ENCODE results near the gene SGIP1.
A peak's percentile ranks its signal among the peaks of the same experiment; 100 is the strongest.

The SGIP1 gene

GRCh38 chr1:66494482-66494881, 39.5 kb upstream of the SGIP1 start:
- no peak for TF ChIP-seq CTCF (conservative IDR thresholded peaks at IDR 0.05; ENCODE audit: low read depth, low read length)
- H3K4me3 ChIP-seq (ENCODE audit: low read length) = no peak overlapping the region

GRCh38 chr1:66495495-66495894, 38.5 kb upstream of the SGIP1 start:
- TF ChIP-seq CTCF (conservative IDR thresholded peaks at IDR 0.05; ENCODE audit: low read depth, low read length) = no peak
- H3K4me3 ChIP-seq (ENCODE audit: low read length) = no peak overlapping the region
- DNase-seq (ENCODE audit: low read depth) = no peak

More at GRCh38 chr1:66494482-66494881, 39.5 kb upstream of the SGIP1 start:
- DNase-seq (ENCODE audit: low read depth) = no peak

- DNase-seq (ENCODE audit: low read depth) = no peak
- TF ChIP-seq CTCF (conservative IDR thresholded peaks at IDR 0.05; ENCODE audit: low read depth, low read length) = no peak
- H3K4me3 ChIP-seq (ENCODE audit: low read length) = no peak overlapping the region
Measured at GRCh38 chr1:66497910-66498309, 36.0 kb upstream of the SGIP1 start.

- no peak for DNase-seq (ENCODE audit: low read depth)
- no peak overlapping the region for H3K4me3 ChIP-seq (ENCODE audit: low read length)
- TF ChIP-seq CTCF (conservative IDR thresholded peaks at IDR 0.05; ENCODE audit: low read depth, low read length) = no peak
Measured at GRCh38 chr1:66500301-66500700, 33.7 kb upstream of the SGIP1 start.

GRCh38 chr1:66502086-66502485, 31.9 kb upstream of the SGIP1 start:
- no peak overlapping the region for H3K4me3 ChIP-seq (ENCODE audit: low read length)
- peak; percentile 29 for DNase-seq (ENCODE audit: low read depth)
- no peak for TF ChIP-seq CTCF (conservative IDR thresholded peaks at IDR 0.05; ENCODE audit: low read depth, low read length)

GRCh38 chr1:66503841-66504470, 30.0 kb upstream of the SGIP1 start:
- DNase-seq (ENCODE audit: low read depth) = peak; percentile 35

More at GRCh38 chr1:66503841-66504470, 30.0 kb upstream of the SGIP1 start:
- H3K4me3 ChIP-seq (ENCODE audit: low read length) = no peak overlapping the region
- peak; percentile 75 for TF ChIP-seq CTCF (conservative IDR thresholded peaks at IDR 0.05; ENCODE audit: low read depth, low read length)

Data from retinal pigment epithelial cell (primary cell).